Activated CD8-positive, alpha-beta T cell treated with anti-CD3 and anti-CD28 coated beads for 36 hours (primary cell): Measurements from ENCODE around the gene HMGA1. TPM values are rescaled to one million over a fixed set of nuclear protein-coding genes. Genes with fewer than 3 reads are reported as not detected.
A peak's percentile ranks its signal among the peaks of the same experiment; 100 is the strongest.

Experiments used
- ATAC-seq: fragments of 200-7000 bp; cut with Tn5 transposase; one replicate; pipeline ENCODE4 v1.10.0; 2021; ENCODE audit warnings: mild to moderate bottlenecking, moderate library complexity
- CTCF ChIA-PET: fragments of 350-600 bp; sonication (Branson Sonifier 250); formaldehyde crosslinking; loops from one replicate; lab custom pipeline; 2021; ENCODE audit warnings: antibody characterized with exemption; lab: Charles Lee
- POLR2A ChIA-PET: fragments of 350-600 bp; sonication (Branson Sonifier 250); formaldehyde crosslinking; loops from one replicate; lab custom pipeline; 2021; ENCODE audit warnings: antibody characterized with exemption; lab: Charles Lee
- DNase-seq: peaks from one replicate; pipeline ENCODE4 v3.0.0-alpha.2; 2020
- H3K27ac Mint-ChIP-seq: one replicate; pipeline ENCODE4 v1.8.0; 2021; ENCODE audit warnings: mild to moderate bottlenecking, mixed read lengths
- H3K27me3 Mint-ChIP-seq: one replicate; pipeline ENCODE4 v1.8.0; 2021; ENCODE audit warnings: mixed read lengths
- H3K36me3 Mint-ChIP-seq: one replicate; pipeline ENCODE4 v1.8.0; 2021; ENCODE audit warnings: low read depth, mixed read lengths
- H3K4me1 Mint-ChIP-seq: one replicate; pipeline ENCODE4 v1.8.0; 2021; ENCODE audit warnings: low read depth, mixed read lengths
- H3K4me3 Mint-ChIP-seq: one replicate; pipeline ENCODE4 v1.8.0; 2021; ENCODE audit warnings: mild to moderate bottlenecking, moderate library complexity, mixed read lengths
- H3K9me3 Mint-ChIP-seq: one replicate; pipeline ENCODE4 v1.8.0; 2021; ENCODE audit warnings: mixed read lengths
- CTCF ChIP-seq: fragments of 200-600 bp; IDR thresholded peaks from one replicate; pipeline ENCODE4 v1.8.0; 2022; ENCODE audit warnings: antibody characterized with exemption, mild to moderate bottlenecking
- intact Hi-C: fragments of 100-400 bp; cut with micrococcal nuclease; formaldehyde crosslinking; loops from one replicate; pipeline ENCODE4 v1.10.0; 2022
- total RNA-seq, 2 experiments: library from RNA; stranded (reverse); gene quantifications; one replicate each; pipeline ENCODE4 v1.2.3, GENCODE V29; 2021

Gene HMGA1
- total RNA-seq, result 100 to 1,000 TPM; 683 to 709 TPM

- no peaks in the 10 kb centered on the region for H3K9me3 Mint-ChIP-seq
These were observed at the start of gene HMGA1 for GRCh38 chr6:34236443-34237315. Gene HMGA1 (plus strand): TSS chr6:34236873. CDS start chr6:34240781, 3,908 bp downstream.

GRCh38 chr6:34189806-34190503 lies 46.7 kb upstream of the HMGA1 start:
- peaks cover 7% of the 10 kb centered on the region for H3K4me1 Mint-ChIP-seq
- no peak overlapping the region for H3K4me3 Mint-ChIP-seq

More at GRCh38 chr6:34236443-34237315, at the start of gene HMGA1:
- POLR2A ChIA-PET, result interaction anchor here (0.6 to 2.4 kb wide), 18 partner anchors 10 to 520 kb away, joined by 3 to 61 read pairs (median 7); partner anchors contain the start of genes NUDT3, RPS10, SMIM29 and SNRPC
- Mint-ChIP-seq H3K27ac (peak within 1 kb of the TSS; percentile 94), H3K36me3 (peaks cover 33% of the 10 kb centered on the region), H3K4me1 (peaks cover 32% of the 10 kb centered on the region), H3K27me3 (no peaks in the 10 kb centered on the region), H3K4me3 (peak within 1 kb of the TSS; percentile 93)
- ATAC-seq, result peak; percentile 70
- CTCF ChIA-PET, result interaction anchor here (0.7 to 1.5 kb wide), 4 partner anchors 10 to 41 kb away, joined by 3 to 7 read pairs (median 4); partner anchors contain the start of gene SMIM29
- DNase-seq, result peak; percentile 93
- TF ChIP-seq CTCF, result no peak
- intact Hi-C loops, result loop anchor here (5.0 kb wide), 1 partner anchor 39 kb away; no protein-coding TSS in a partner anchor

GRCh38 chr6:34190504-34191122 lies 46.1 kb upstream of the HMGA1 start:
- TF ChIP-seq CTCF, result no peak
- peaks cover 7% of the 10 kb centered on the region for H3K4me1 Mint-ChIP-seq
- intact Hi-C loops, result no loop called here

More at GRCh38 chr6:34189806-34190503, 46.7 kb upstream of the HMGA1 start:
- ATAC-seq, result peak; percentile 53
- Mint-ChIP-seq H3K27me3 (no peaks in the 10 kb centered on the region), H3K27ac (no peak overlapping the region), H3K9me3 (no peaks in the 10 kb centered on the region), H3K36me3 (no peaks in the 10 kb centered on the region)
- no peak for TF ChIP-seq CTCF
- peak; percentile 70 for DNase-seq
- POLR2A ChIA-PET, result interaction anchor here (0.8 to 1.9 kb wide), 2 partner anchors 24 to 57 kb away, joined by 3 to 4 read pairs; no protein-coding TSS in a partner anchor
- intact Hi-C loops, result no loop called here
- CTCF ChIA-PET, result interaction anchor here (1.1 to 2.6 kb wide), 6 partner anchors 11 to 225 kb away, joined by 3 to 9 read pairs (median 4); partner anchors contain the start of gene SMIM29

GRCh38 chr6:34194772-34195171 lies 41.9 kb upstream of the HMGA1 start:
- intact Hi-C loops, result loop anchor here (5.0 kb wide), 1 partner anchor 43 kb away; the partner anchor contains the start of gene HMGA1
- H3K27ac Mint-ChIP-seq, result no peak overlapping the region
- ATAC-seq (no peak), DNase-seq (no peak)
- ChIA-PET POLR2A (interaction anchor here (1.9 to 2.9 kb wide), 3 partner anchors 42 to 53 kb away, joined by 13 to 19 read pairs (median 15); partner anchors contain the start of gene HMGA1), CTCF (interaction anchor here (1.2 to 3.2 kb wide), 4 partner anchors 13 to 221 kb away, joined by 3 to 29 read pairs (median 12); no protein-coding TSS in a partner anchor)
- H3K36me3 Mint-ChIP-seq, result no peaks in the 10 kb centered on the region
- H3K27me3 Mint-ChIP-seq, result no peaks in the 10 kb centered on the region
- no peaks in the 10 kb centered on the region for H3K9me3 Mint-ChIP-seq
- H3K4me1 Mint-ChIP-seq, result peaks cover 11% of the 10 kb centered on the region
- no peak overlapping the region for H3K4me3 Mint-ChIP-seq
- TF ChIP-seq CTCF, result no peak

More at GRCh38 chr6:34190504-34191122, 46.1 kb upstream of the HMGA1 start:
- ATAC-seq, result no peak
- H3K27me3 Mint-ChIP-seq, result no peaks in the 10 kb centered on the region
- CTCF ChIA-PET, result interaction anchor here (0.5 to 2.6 kb wide), 8 partner anchors 11 to 531 kb away, joined by 3 to 9 read pairs (median 4); partner anchors contain the start of gene SMIM29
- H3K9me3 Mint-ChIP-seq, result no peaks in the 10 kb centered on the region
- no peak overlapping the region for H3K27ac Mint-ChIP-seq
- H3K36me3 Mint-ChIP-seq, result no peaks in the 10 kb centered on the region
- DNase-seq, result no peak
- POLR2A ChIA-PET, result interaction anchor here (0.6 to 1.9 kb wide), 2 partner anchors 17 to 56 kb away, joined by 3 to 4 read pairs; no protein-coding TSS in a partner anchor
- H3K4me3 Mint-ChIP-seq, result no peak overlapping the region
